ENCODE results near the gene CLCN7.

DNA sequence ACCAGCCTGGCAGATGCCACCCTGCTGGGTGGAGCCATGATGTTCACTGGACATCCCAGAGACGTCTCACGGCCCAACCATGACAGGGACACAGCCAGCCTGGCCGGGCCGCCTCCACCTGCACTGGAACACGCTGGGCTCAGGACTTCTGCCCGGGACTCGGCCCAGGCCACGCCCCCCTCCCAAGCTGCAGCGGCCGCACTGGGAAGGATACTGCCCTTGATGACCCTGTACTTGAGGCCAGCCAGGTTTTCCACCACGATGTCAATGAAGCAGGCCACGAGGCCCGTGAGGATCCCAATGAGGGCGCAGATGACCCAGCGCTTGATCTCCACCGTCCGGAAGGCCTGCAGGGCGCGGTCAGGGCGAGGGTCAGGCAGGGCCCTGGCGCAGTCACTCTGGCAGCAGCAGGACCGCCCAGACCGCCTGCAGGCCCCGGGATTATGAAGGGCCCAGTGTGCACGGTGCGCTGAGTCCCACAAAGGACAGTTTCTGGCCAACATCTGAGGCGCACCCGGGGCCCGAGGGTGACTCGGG is 14.2 kb downstream of the CLCN7 start:
- TF ChIP-seq CTCF (IDR thresholded peaks at IDR 0.05; ENCODE audit: poor library complexity, severe bottlenecking) (no peak), MXI1 (conservative IDR thresholded peaks at IDR 0.05; ENCODE audit: poor library complexity, severe bottlenecking) (no peak), EZH2 (IDR thresholded peaks at IDR 0.05; ENCODE audit: borderline replicate concordance, insufficient read depth, low read length, poor library complexity, severe bottlenecking) (no peak), POLR2AphosphoS5 (IDR thresholded peaks at IDR 0.05) (no peak), RAD21 (conservative IDR thresholded peaks at IDR 0.05) (no peak), SMC3 (conservative IDR thresholded peaks at IDR 0.05; ENCODE audit: poor library complexity) (no peak), TAF1 (IDR thresholded peaks at IDR 0.05; ENCODE audit: low read depth) (no peak), EP300 (conservative IDR thresholded peaks at IDR 0.05; ENCODE audit: poor library complexity, severe bottlenecking) (no peak)
